ENCODE results near the gene LZTS2.

Gene LZTS2

DNA sequence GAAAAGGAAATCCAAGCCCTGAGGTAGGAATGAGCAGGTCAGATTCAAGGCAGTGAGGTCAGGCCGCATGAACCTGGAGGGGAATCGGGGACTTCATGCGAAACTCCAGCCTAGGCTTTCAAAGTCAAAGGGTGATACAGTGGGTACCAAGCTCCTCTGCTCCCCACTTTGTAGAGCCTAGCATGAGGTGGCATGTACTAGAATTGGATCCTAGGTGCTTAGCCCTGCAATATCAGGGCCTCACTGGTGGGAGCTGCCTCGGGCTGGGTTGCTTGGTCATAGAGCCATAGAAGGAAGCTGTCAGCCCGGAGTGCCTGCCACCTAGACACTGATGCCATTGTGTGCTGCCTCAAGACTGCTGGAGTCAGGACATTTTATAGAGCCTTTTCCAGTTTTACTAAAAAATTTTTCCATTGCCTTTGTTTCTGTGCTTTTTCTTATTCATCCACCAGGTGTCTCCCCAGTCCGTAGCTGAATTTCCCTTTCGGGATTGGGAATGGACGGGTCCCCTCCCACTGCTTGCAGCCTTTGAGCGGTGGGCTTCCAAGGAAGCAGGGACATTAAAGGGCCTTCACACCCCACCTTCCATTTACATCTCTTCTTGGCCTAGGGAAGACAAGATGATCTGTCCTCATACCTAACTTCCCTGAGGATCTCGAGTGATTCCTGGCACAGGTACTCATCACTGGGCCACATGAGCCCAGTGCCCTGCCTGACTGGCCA lies 5.5 kb upstream of the LZTS2 start:
- H3K4me3 ChIP-seq (ENCODE audit: low read depth, low read length): no peak overlapping the region
- H3K27ac ChIP-seq (ENCODE audit: extremely low read depth, low read depth, low read length): no peak overlapping the region
- no peaks in the 10 kb centered on the region for H3K9me3 ChIP-seq (ENCODE audit: control insufficient read depth, insufficient read depth, low read depth, low read length)
- POLR2A ChIA-PET: interaction anchor here (1.6 kb wide), 1 partner anchor 20 kb away, joined by 5 read pairs; no protein-coding TSS in a partner anchor
- CTCF ChIA-PET: interaction anchor here (0.5 to 16.6 kb wide), 15 partner anchors 9 to 941 kb away, joined by 3 to 274 read pairs (median 3); no protein-coding TSS in a partner anchor
- H3K4me1 ChIP-seq (ENCODE audit: control insufficient read depth, insufficient read depth, low read length): peaks cover 6% of the 10 kb centered on the region
- peaks cover 20 to 48% of the 10 kb centered on the region in 2 experiments for H3K36me3 ChIP-seq (ENCODE audit: control insufficient read depth in 2 of 2, insufficient read depth in 1 of 2, low read length in 2 of 2)
- TF ChIP-seq ZBTB1 (tag by site-specific recombination; IDR thresholded peaks at IDR 0.05): no peak
- no peak for TF ChIP-seq ZFP41 (tag by site-specific recombination; IDR thresholded peaks at IDR 0.05; ENCODE audit: borderline replicate concordance)
- no peak for TF ChIP-seq GLI2 (tag by site-specific recombination; IDR thresholded peaks at IDR 0.05; ENCODE audit: borderline replicate concordance, low read depth)
- TF ChIP-seq ZNF654 (tag by site-specific recombination; IDR thresholded peaks at IDR 0.05; ENCODE audit: low read depth): peak; percentile 77
- TF ChIP-seq, protein P1, sequence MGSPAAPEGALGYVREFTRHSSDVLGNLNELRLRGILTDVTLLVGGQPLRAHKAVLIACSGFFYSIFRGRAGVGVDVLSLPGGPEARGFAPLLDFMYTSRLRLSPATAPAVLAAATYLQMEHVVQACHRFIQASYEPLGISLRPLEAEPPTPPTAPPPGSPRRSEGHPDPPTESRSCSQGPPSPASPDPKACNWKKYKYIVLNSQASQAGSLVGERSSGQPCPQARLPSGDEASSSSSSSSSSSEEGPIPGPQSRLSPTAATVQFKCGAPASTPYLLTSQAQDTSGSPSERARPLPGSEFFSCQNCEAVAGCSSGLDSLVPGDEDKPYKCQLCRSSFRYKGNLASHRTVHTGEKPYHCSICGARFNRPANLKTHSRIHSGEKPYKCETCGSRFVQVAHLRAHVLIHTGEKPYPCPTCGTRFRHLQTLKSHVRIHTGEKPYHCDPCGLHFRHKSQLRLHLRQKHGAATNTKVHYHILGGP (tag by site-specific recombination; IDR thresholded peaks at IDR 0.05): no peak
- no peak for TF ChIP-seq ZNF19 (tag by site-specific recombination; IDR thresholded peaks at IDR 0.05; ENCODE audit: low read depth)
- TF ChIP-seq ZNF292 (tag by site-specific recombination; IDR thresholded peaks at IDR 0.05; ENCODE audit: borderline replicate concordance, low read depth): no peak
- TF ChIP-seq HOXD13 (CRISPR knock-in tag; IDR thresholded peaks at IDR 0.05; ENCODE audit: borderline replicate concordance): no peak
- no peak for TF ChIP-seq WT1 (tag by site-specific recombination; IDR thresholded peaks at IDR 0.05)
- TF ChIP-seq ZNF10 (tag by site-specific recombination; IDR thresholded peaks at IDR 0.05): no peak
- TF ChIP-seq ZSCAN30 (tag by site-specific recombination; IDR thresholded peaks at IDR 0.05): no peak
- TF ChIP-seq YY2 (tag by site-specific recombination; IDR thresholded peaks at IDR 0.05): no peak
- TF ChIP-seq ZNF157 (tag by site-specific recombination; IDR thresholded peaks at IDR 0.05): no peak
- TF ChIP-seq, protein P2, sequence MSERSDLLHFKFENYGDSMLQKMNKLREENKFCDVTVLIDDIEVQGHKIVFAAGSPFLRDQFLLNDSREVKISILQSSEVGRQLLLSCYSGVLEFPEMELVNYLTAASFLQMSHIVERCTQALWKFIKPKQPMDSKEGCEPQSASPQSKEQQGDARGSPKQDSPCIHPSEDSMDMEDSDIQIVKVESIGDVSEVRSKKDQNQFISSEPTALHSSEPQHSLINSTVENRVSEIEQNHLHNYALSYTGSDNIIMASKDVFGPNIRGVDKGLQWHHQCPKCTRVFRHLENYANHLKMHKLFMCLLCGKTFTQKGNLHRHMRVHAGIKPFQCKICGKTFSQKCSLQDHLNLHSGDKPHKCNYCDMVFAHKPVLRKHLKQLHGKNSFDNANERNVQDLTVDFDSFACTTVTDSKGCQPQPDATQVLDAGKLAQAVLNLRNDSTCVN (tag by site-specific recombination; optimal IDR thresholded peaks at IDR 0.05): no peak
- no peak for TF ChIP-seq ZNF121 (tag by site-specific recombination; IDR thresholded peaks at IDR 0.05)
- no peak for TF ChIP-seq ZNF837 (tag by site-specific recombination; IDR thresholded peaks at IDR 0.05)
- TF ChIP-seq, protein P3, sequence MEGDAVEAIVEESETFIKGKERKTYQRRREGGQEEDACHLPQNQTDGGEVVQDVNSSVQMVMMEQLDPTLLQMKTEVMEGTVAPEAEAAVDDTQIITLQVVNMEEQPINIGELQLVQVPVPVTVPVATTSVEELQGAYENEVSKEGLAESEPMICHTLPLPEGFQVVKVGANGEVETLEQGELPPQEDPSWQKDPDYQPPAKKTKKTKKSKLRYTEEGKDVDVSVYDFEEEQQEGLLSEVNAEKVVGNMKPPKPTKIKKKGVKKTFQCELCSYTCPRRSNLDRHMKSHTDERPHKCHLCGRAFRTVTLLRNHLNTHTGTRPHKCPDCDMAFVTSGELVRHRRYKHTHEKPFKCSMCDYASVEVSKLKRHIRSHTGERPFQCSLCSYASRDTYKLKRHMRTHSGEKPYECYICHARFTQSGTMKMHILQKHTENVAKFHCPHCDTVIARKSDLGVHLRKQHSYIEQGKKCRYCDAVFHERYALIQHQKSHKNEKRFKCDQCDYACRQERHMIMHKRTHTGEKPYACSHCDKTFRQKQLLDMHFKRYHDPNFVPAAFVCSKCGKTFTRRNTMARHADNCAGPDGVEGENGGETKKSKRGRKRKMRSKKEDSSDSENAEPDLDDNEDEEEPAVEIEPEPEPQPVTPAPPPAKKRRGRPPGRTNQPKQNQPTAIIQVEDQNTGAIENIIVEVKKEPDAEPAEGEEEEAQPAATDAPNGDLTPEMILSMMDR (tag by site-specific recombination; IDR thresholded peaks at IDR 0.05): peak; percentile 43; the same call in 1 of the 2 replicates
- no peak for TF ChIP-seq ZNF335 (tag by site-specific recombination; conservative IDR thresholded peaks at IDR 0.05)
- no peak for TF ChIP-seq ZNF791 (tag by site-specific recombination; IDR thresholded peaks at IDR 0.05)
- TF ChIP-seq IKZF3 (tag by site-specific recombination; IDR thresholded peaks at IDR 0.05): peak; percentile 93
- no peak for TF ChIP-seq KLF16 (tag by site-specific recombination; IDR thresholded peaks at IDR 0.05)
- TF ChIP-seq FEZF1 (tag by site-specific recombination; IDR thresholded peaks at IDR 0.05): no peak
- TF ChIP-seq, protein P4, sequence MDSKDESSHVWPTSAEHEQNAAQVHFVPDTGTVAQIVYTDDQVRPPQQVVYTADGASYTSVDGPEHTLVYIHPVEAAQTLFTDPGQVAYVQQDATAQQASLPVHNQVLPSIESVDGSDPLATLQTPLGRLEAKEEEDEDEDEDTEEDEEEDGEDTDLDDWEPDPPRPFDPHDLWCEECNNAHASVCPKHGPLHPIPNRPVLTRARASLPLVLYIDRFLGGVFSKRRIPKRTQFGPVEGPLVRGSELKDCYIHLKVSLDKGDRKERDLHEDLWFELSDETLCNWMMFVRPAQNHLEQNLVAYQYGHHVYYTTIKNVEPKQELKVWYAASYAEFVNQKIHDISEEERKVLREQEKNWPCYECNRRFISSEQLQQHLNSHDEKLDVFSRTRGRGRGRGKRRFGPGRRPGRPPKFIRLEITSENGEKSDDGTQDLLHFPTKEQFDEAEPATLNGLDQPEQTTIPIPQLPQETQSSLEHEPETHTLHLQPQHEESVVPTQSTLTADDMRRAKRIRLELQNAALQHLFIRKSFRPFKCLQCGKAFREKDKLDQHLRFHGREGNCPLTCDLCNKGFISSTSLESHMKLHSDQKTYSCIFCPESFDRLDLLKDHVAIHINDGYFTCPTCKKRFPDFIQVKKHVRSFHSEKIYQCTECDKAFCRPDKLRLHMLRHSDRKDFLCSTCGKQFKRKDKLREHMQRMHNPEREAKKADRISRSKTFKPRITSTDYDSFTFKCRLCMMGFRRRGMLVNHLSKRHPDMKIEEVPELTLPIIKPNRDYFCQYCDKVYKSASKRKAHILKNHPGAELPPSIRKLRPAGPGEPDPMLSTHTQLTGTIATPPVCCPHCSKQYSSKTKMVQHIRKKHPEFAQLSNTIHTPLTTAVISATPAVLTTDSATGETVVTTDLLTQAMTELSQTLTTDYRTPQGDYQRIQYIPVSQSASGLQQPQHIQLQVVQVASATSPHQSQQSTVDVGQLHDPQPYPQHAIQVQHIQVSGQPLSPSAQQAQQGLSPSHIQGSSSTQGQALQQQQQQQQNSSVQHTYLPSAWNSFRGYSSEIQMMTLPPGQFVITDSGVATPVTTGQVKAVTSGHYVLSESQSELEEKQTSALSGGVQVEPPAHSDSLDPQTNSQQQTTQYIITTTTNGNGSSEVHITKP (tag by site-specific recombination; IDR thresholded peaks at IDR 0.05): peak; percentile 34; the same call in 1 of the 2 replicates
- no peak for TF ChIP-seq BCL11A (tag by site-specific recombination; IDR thresholded peaks at IDR 0.05; ENCODE audit: low read depth)
- no peak for TF ChIP-seq KLF10 (tag by site-specific recombination; IDR thresholded peaks at IDR 0.05)
- TF ChIP-seq, protein P5, sequence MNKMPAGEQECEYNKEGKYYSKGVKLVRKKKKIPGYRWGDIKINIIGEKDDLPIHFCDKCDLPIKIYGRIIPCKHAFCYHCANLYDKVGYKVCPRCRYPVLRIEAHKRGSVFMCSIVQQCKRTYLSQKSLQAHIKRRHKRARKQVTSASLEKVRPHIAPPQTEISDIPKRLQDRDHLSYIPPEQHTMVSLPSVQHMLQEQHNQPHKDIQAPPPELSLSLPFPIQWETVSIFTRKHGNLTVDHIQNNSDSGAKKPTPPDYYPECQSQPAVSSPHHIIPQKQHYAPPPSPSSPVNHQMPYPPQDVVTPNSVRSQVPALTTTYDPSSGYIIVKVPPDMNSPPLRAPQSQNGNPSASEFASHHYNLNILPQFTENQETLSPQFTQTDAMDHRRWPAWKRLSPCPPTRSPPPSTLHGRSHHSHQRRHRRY (tag by site-specific recombination; IDR thresholded peaks at IDR 0.05): no peak
- TF ChIP-seq ZNF133 (tag by site-specific recombination; IDR thresholded peaks at IDR 0.05): no peak
- no peak for TF ChIP-seq ZNF155 (tag by site-specific recombination; IDR thresholded peaks at IDR 0.05)
- no peak for TF ChIP-seq ZNF510 (tag by site-specific recombination; IDR thresholded peaks at IDR 0.05; ENCODE audit: insufficient replicate concordance)
- TF ChIP-seq ZNF341 (tag by site-specific recombination; IDR thresholded peaks at IDR 0.05; ENCODE audit: low read depth): no peak
